ENCODE measurements around the gene CYFIP2.

Gene CYFIP2

GRCh38 chr5:157289164-157289819 lies 23.4 kb downstream of the CYFIP2 start:
- DNase-seq, result no peak

DNA sequence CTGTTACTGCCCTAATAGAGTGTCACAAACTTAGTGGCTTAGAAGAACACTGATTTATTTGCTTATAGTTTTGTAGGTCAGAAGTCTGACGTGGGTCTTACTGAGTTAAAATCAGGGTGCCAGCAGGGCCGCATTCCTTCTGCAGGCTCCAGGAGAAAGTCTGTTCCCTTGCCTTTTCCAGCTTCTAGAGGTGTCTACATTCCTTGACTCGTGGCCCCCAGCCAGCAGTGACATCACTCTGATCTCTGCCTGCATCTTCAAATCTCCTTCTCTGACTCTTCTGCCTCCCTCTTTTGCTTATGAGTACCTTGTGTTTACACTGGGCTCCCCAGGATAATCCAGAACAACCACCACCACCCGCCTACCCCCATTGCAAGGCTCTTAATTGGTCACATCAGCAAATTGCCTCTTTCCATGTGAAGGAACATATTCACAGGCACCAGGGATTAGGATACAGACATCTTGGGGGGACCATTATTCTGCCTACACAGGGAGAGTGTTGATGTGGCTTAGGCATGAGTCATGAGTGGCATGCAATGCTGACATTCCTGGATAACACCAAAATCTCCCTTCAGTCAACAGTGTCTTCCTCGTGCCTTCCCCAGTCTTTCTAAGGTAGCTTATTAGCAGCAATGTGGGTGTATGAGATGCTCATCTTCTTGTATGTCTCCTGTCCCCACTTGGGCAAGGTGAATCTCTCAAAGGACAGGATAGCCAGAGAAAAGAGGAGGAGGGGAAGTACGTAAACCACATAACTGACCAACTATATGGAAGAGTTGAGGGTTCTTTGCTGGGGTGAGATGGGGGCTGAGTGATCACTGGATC lies 24.4 kb downstream of the CYFIP2 start:
- DNase-seq, result no peak

- peak; percentile 74 for DNase-seq
Measured at GRCh38 chr5:157290981-157291711, 25.2 kb downstream of the CYFIP2 start.

- DNase-seq, result no peak
Measured at GRCh38 chr5:157292599-157292998, 26.7 kb downstream of the CYFIP2 start.

DNA sequence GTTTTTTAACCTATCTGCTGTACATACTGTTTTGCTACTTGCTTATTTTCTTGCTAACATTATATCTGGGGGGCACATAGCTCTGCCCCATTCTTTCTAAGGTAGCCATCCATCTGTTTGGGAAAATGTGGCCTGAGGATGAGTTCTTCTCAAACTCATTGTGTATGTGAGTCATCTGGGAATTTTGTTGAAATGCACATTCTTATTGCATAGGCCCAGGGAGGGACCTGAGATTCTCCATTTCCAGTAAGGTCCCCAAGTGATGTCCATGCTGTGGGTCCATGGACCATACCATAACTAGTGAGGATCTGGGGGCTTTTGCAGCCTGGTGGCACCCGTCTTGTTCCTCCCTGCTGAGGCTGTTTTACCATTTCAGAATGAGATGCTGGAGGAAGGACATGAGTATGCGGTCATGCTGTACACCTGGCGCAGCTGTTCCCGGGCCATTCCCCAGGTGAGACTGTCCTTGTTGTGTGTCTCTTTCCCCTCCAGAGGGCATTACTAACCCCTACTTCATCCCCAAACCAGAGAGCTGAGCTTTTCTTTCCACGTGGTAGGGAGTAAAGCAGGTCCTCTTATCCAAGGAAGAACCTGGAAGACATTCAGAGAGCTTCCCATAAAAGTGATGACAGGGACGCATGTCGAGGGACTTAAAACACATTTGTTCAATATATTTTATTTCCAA lies 28.6 kb downstream of the CYFIP2 start:
- no peak for DNase-seq

GRCh38 chr5:157295247-157295646 lies 29.3 kb downstream of the CYFIP2 start:
- DNase-seq, result no peak

- no peak for DNase-seq
Measured at GRCh38 chr5:157300564-157300963, 34.6 kb downstream of the CYFIP2 start.

DNA sequence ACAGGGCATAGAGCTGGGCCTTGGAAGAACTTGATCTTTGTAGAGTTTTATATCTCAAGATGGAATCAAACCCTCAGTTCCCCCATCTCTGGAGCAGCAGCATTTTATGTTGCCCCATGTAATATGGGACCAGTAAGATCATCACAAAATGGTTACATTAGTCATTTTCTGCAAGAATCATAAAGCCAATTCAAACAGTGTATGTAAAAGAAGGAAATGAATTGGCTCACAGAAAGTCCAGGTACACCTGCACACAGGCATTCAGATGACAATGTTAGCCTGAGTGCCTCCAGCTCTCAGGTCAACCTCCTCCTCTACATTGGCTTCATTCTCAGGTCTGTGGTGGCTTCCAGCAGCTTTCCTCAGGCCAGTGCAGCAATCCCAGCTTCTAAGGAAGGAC lies 35.1 kb downstream of the CYFIP2 start:
- DNase-seq, result no peak

DNA sequence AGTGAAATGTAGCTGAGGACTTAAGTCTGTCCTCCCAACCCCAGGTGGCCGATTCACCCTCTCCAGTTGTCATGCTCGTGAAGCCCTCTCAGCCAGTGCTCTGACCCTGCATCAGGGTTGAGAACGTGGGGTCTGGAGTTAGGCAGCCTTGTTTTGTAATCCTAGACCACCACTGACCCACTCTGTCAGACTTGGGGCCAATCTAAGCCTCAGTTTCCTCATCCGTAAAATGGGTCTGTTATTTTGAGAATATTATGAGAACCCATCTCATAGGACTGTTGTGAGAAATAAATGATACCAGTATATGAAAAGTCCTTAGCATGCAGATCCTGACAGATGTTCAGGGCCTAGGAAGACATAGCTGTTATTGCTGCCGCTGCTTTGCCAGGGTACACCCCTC lies 37.1 kb downstream of the CYFIP2 start:
- DNase-seq, result no peak

GRCh38 chr5:157303667-157304327 lies 37.9 kb downstream of the CYFIP2 start:
- peak; percentile 61 for DNase-seq

DNA sequence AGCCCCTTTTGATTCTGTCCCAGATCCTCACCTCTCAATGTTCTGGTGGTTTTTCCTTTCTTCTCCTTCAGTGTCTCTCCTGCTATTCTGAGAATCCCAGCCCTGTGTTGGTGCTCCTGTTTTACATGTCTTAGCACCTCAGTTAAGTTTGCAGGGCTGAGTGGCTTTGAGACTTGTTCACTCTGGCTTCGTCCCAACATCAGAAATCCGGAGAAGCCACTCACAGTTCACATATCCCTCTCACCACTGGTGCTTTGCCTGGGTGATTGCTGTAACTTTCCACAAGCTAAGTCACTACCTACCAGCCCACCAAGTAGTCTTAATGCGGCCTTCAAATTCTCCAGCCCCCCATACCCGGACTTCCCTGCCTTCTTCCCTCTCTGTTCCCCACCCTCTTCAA lies 40.2 kb downstream of the CYFIP2 start:
- no peak for DNase-seq

DNA sequence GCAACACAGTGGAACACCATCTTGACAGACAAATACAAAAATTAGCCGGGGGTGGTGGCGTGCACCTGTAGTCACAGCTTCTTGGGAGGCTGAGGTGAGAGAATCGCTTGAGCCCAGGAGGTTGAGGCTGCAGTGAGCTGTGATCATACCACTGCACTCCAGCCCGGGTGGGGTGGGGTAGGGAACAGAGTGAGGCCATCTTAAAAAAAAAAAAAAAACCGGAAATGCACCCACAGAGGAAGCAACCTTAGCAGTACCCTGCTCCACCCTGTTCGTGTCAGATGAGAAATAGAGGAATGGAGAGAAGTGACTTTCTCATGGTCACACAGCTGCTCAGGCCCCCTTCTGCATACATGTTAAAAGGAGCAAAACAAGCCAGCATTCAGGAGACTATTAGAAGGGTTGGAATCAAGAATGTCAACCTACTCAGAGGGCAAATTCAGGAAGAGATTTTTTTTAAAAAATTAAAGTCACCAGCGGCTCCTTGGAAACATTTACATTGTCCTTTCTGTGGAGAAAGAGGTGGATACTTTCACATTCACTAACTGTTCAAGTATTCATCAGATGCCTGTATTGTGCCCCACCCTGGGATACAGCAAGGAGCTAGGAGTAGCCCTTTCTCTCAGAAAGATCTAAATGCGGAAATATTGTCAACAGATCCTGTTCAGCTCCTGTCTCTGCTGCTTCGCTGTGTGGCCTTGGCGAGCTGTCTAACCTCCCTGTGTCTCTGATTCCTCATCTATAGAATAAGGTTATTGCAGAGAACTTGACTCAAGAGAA lies 41.0 kb downstream of the CYFIP2 start:
- DNase-seq, result no peak

- no peak for DNase-seq
Measured at GRCh38 chr5:157308836-157309465, 43.0 kb downstream of the CYFIP2 start.

DNA sequence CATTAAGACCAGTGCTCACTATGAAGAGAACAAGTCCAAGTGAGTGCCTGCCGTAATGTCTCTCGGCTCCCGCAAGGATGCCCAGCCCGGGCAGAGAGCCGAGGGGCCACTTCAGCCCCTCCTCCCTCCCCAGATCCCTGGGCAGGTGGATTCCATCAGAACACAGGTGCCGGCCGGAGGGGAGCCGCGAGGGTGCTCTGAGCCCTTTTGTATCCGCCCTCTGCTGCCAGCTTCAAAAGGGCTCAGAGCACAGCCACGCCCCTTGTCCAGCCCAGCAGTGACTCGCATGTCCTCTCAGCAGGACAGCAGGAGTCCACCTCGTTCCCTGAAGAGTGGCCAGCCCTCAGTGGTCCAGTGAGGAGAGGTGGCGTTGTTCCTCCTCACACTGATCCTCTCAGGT lies 43.9 kb downstream of the CYFIP2 start:
- no peak for DNase-seq

- no peak for DNase-seq
Measured at GRCh38 chr5:157311595-157311994, 45.7 kb downstream of the CYFIP2 start.

DNA sequence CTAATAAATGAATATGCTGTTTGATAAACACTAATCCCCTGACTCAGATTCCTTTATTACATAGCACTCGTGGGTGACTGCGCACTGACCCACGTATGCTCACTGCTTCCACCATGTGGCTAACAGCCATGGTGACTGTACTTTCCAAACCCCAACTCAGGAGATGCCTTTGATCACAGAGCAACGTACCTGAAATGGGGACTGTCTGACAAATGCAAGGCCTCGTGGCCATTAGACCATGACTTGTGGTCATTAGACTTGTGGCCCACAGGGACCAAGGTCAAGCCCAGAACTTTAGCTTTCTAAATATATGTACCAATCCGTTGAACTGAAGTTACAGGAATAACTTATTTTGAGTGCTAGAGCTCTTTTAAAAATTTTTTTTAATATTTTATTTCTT lies 46.6 kb downstream of the CYFIP2 start:
- DNase-seq, result peak; percentile 71

DNA sequence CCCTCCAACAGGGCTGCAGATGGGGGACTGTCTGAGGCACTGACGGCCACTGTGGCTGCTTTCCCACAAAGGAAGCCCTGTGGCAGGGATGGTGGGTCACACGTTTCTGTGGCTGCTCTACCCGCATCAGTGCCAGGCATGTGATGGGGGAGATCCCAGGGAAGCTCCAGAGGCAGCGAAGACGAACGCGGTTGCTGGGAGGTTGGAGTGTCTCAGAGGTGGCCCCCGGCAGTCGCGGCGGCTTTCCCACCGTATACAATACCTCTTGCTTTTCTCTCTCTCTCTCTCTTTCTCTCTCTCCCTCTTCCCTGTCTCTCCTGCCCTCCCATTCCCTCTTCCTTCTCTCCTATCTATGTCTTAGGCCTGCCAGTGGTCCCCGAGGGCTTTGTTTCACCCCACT lies 56.7 kb downstream of the CYFIP2 start:
- no peak for DNase-seq

DNA sequence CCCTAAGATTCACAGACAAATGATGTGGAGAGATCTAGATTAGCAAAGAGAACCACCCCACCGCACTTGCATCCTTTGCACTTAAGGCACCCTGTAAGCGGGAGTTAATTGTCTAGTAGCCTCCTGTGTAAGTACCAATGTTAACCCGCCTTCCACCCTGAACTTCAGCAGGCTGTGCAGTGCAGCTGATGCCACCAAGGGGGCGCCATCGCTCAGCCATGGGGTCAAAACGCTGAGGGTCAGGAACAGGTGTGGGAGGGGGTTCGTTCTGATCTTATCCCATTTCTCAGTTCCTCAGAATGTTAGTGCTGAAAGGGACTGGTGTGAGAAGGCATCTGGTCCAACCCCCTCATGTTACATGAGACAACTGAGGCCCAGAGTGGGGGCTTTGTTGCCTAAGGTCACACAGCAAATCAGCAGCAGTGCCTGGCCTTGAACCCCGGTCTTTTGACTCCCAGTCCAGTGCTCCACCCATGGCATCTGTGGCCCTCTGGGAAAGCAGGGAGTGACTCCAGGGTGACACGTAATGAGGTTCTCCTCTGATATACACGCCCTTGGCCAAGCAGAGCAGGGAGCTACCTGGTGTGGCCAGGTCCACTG lies 57.3 kb downstream of the CYFIP2 start:
- DNase-seq, result no peak

- DNase-seq, result no peak
Measured at GRCh38 chr5:157324237-157324636, 58.3 kb downstream of the CYFIP2 start.

GRCh38 chr5:157326440-157327005 lies 60.6 kb downstream of the CYFIP2 start:
- DNase-seq, result no peak

DNA sequence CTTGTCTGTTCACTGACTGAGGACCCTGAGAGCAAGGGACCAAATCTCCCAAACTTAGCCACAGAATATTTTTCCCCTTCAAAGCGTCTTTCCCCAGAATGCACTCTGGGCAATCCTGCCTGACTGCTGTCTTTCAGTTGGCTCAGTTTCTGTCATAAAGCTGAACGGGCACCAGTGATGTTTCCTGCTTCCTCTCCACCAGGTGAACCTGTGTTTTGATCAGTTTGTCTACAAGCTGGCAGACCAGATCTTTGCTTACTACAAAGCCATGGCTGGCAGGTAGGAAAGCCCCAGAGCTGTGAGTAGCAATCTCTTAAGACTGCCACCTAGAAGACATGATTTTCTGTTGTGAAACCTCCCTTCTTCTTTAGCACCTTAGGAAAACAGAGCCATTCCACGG lies 61.8 kb downstream of the CYFIP2 start:
- DNase-seq, result no peak

Data from stimulated activated CD4-positive, alpha-beta T cell treated with anti-CD3 and anti-CD28 coated beads, Interleukin-1b, Interleukin-23, amount 100 ng/mL, for 48 hours (primary cell).